ENCODE results near the gene DAD1. TPM values are rescaled to one million over a fixed set of nuclear protein-coding genes. Genes with fewer than 3 reads are reported as not detected.

DAD1 gene
- total RNA-seq, 1 donor from 2014 or later = 149 TPM

- H3K36me3 Mint-ChIP-seq (ENCODE audit: insufficient read depth) = no peaks in the 10 kb centered on the region
- TF ChIP-seq, protein P1, sequence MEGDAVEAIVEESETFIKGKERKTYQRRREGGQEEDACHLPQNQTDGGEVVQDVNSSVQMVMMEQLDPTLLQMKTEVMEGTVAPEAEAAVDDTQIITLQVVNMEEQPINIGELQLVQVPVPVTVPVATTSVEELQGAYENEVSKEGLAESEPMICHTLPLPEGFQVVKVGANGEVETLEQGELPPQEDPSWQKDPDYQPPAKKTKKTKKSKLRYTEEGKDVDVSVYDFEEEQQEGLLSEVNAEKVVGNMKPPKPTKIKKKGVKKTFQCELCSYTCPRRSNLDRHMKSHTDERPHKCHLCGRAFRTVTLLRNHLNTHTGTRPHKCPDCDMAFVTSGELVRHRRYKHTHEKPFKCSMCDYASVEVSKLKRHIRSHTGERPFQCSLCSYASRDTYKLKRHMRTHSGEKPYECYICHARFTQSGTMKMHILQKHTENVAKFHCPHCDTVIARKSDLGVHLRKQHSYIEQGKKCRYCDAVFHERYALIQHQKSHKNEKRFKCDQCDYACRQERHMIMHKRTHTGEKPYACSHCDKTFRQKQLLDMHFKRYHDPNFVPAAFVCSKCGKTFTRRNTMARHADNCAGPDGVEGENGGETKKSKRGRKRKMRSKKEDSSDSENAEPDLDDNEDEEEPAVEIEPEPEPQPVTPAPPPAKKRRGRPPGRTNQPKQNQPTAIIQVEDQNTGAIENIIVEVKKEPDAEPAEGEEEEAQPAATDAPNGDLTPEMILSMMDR (IDR thresholded peaks at IDR 0.05; ENCODE audit: unreplicated experiment) = no peak
- H3K4me1 Mint-ChIP-seq (ENCODE audit: low read depth) = peaks cover 45% of the 10 kb centered on the region
- H3K27ac Mint-ChIP-seq = no peak overlapping the region
- no peaks in the 10 kb centered on the region for H3K27me3 Mint-ChIP-seq
- no peak overlapping the region for H3K4me3 Mint-ChIP-seq (ENCODE audit: low read depth)
- DNase-seq (ENCODE audit: low spot score, unreplicated experiment) = no peak
- H3K9me3 Mint-ChIP-seq (ENCODE audit: low read depth) = no peaks in the 10 kb centered on the region
These were observed 71.0 kb downstream of the DAD1 start for GRCh38 chr14:22518073-22518472.

GRCh38 chr14:22517117-22517720, 71.8 kb downstream of the DAD1 start:
- Mint-ChIP-seq H3K27me3 (no peaks in the 10 kb centered on the region), H3K36me3 (ENCODE audit: insufficient read depth) (no peaks in the 10 kb centered on the region), H3K9me3 (ENCODE audit: low read depth) (no peaks in the 10 kb centered on the region), H3K27ac (no peak overlapping the region), H3K4me3 (ENCODE audit: low read depth) (no peak overlapping the region), H3K4me1 (ENCODE audit: low read depth) (peaks cover 37% of the 10 kb centered on the region)
- TF ChIP-seq, protein P1 (IDR thresholded peaks at IDR 0.05; ENCODE audit: unreplicated experiment) = no peak
- no peak for DNase-seq (ENCODE audit: low spot score, unreplicated experiment)

DNA sequence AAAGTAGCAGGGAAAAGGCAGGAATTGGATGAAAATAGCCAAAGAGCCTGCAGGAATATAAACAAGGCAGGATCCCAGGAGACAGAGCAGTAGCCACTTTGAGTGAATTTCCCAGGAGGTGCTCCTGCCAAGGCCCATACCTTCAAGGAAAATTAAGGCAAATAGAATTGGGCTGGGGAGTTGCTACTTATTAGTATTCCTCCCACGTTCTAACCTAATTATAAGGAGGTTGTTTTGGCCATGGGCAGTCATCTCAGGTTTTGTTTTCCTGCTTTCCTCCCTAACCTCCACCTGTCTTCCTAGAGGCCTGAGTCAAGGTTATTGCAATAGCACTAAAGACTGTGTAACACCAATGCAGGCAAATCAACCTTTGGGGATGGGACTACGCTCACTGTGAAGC, 73.1 kb downstream of the DAD1 start:
- no peak for DNase-seq (ENCODE audit: low spot score, unreplicated experiment)
- H3K9me3 Mint-ChIP-seq (ENCODE audit: low read depth) = no peaks in the 10 kb centered on the region
- peaks cover 29% of the 10 kb centered on the region for H3K4me1 Mint-ChIP-seq (ENCODE audit: low read depth)
- H3K27me3 Mint-ChIP-seq = no peaks in the 10 kb centered on the region
- no peak overlapping the region for H3K27ac Mint-ChIP-seq
- no peak overlapping the region for H3K4me3 Mint-ChIP-seq (ENCODE audit: low read depth)
- no peaks in the 10 kb centered on the region for H3K36me3 Mint-ChIP-seq (ENCODE audit: insufficient read depth)
- TF ChIP-seq, protein P1 (IDR thresholded peaks at IDR 0.05; ENCODE audit: unreplicated experiment) = no peak

Other genes with a start within 250 kb of the DAD1 start
- gene ABHD4, start 9.1 kb upstream of the DAD1 start, total RNA-seq = 25.6 and 30.5 TPM in 2 replicates
- not detected in 2 replicates for gene OR6J1, start 55.1 kb upstream of the DAD1 start, total RNA-seq
- gene OXA1L, start 177.5 kb upstream of the DAD1 start, total RNA-seq = 114 and 122 TPM in 2 replicates
- gene SLC7A7, start 226.2 kb upstream of the DAD1 start, total RNA-seq = 6.7 and 7.7 TPM in 2 replicates
- 113 and 121 TPM in 2 replicates for gene MRPL52, start 240.7 kb upstream of the DAD1 start, total RNA-seq
- 198 and 209 TPM in 2 replicates for gene MMP14, start 247.4 kb upstream of the DAD1 start, total RNA-seq

Data from progenitor cell of endocrine pancreas (in vitro differentiated cells).